GM19452 (cell line): ENCODE measurements around the gene PTPRN2.

Experiments
- ATAC-seq: cut with Tn5 transposase; IDR thresholded peaks from one replicate; pipeline ENCODE4 v1.9.1; 2021; ENCODE audit not compliant: unreplicated experiment

Gene PTPRN2

DNA sequence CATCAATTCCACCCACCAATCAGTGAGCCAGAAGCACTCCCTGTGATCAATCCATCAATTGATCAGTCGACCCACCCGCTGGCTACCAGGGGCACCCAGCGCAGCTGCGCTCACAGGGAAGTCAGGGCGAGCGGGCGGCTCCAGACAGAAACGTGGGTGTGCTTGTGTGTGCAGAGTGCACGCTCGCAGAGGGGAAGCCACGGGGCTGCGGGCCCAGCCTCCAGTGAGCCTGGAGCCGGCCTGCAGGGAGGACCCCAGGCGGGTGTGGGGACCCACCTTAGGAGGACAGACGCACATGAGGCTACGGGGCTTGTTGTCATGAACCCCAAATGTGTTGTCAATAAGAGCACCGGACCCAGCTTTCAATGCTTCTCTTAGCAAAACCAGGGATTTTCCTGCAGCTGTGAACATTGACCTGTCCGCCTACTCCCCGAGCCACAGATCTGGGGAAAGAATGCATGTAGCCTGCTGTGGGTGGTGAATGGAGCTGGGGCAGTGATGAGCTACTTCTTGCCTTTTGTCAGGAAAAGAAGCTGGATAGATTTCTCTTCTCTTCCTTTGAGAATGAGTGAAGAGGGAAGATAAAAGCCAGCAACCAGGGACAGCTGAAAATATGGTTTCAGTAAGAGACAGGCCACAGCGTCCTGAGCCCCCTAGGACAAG, 753.0 kb downstream of the PTPRN2 start:
- ATAC-seq = no peak

- ATAC-seq = no peak
Observed at GRCh38 chr7:157832866-157833607, 754.6 kb downstream of the PTPRN2 start.

GRCh38 chr7:157832421-157832820, 755.2 kb downstream of the PTPRN2 start:
- no peak for ATAC-seq

- no peak for ATAC-seq
Observed at GRCh38 chr7:157832006-157832405, 755.6 kb downstream of the PTPRN2 start.

DNA sequence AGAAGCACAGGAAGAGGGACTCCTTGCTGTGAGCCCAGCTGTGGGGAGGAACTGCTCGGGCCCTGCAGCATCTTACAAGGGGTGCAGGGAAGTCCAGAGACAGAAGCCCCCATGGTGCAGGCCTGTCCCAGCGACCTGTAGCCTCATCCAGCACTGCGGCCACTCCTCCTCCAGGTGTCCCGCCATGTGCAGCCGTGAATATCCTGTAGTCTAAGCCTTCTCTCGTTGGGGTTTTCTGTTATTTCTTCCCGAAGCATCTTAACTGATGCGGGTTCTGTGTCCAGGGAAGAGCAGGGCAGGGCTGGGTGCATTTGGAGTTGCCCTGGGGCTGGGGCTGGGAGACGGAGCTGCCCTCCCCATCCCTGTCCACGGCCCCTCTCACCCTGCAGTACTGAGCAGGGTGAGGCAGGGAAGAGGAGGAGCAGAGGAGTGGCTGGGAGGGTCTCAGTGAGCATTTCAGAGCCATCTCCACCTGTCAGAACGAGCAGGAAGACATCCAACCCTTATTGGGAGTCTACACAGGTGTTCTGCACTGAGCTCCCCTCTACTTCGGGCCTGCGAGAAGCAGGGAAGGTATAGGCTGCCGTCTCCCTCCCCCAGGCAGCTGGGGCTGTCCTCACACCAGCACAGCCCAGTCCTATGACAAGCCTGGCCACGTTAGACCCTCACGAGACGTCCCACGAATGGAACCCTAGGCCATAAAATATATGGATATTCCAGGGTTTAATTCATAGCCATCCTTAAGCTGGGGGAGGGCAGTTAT, 756.3 kb downstream of the PTPRN2 start:
- ATAC-seq = no peak

- no peak for ATAC-seq
Observed at GRCh38 chr7:157830331-157830730, 757.3 kb downstream of the PTPRN2 start.

DNA sequence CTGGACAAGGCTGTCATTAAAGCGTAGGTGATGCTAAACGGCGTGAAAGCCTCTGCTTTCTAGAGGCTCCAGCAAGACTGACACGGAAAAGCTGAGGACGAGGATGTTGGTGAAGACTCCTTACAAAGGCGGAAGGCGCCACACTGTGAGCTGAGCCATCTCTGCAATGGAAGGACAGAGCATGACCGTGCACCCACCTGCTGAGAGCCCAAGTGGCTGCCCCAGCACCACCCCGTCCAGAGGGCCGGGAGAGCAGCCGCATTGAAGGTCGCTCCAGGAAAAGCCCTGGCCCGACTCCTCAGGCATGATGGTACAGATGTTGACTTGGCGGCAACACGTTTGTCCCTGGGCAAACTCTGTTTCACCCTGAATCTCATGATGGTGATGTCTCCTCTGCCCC, 758.1 kb downstream of the PTPRN2 start:
- ATAC-seq = no peak

DNA sequence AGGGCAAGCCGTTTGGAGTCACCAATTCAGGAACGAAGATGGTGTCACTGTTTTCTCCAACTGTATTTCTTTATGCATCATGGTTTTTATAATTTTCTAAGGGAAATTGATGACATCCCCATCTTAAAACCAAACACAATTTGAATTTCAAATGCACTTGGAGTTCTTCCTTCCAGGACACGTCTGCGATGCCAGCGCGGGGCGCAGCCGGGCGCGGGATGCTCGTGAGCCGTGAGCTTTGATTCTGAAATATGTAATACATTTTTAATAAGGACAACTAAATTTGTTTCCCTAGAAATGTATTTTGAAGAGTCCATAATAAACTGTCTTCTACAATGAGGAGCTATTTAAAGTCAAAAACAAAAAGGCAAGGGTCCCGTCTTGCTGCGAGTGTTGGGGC, 758.7 kb downstream of the PTPRN2 start:
- no peak for ATAC-seq

DNA sequence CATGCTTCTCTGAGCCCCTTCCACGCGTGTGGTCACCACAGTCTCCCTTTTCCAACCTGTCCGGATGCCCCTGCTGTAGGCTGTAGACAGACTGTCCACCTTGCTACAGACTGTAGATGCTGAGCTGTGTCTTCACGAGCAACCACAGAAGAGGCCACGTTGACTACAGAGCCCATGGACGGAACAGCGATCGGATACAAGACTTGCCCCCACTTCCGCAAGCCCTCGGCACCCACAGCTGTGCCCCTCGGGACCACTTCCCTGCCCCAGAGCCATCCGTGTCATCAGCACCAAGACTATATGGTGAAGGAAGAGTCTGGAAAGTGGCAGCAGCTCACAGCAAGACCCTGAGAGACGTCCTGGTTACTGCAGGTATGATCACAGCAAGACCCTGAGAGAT, 759.4 kb downstream of the PTPRN2 start:
- no peak for ATAC-seq

GRCh38 chr7:157827863-157828160, 759.8 kb downstream of the PTPRN2 start:
- no peak for ATAC-seq

GRCh38 chr7:157827045-157827862, 760.4 kb downstream of the PTPRN2 start:
- ATAC-seq = no peak

GRCh38 chr7:157826566-157826965, 761.1 kb downstream of the PTPRN2 start:
- no peak for ATAC-seq

GRCh38 chr7:157825325-157825724, 762.3 kb downstream of the PTPRN2 start:
- no peak for ATAC-seq

GRCh38 chr7:157824819-157825121, 762.9 kb downstream of the PTPRN2 start:
- no peak for ATAC-seq

GRCh38 chr7:157824011-157824818, 763.4 kb downstream of the PTPRN2 start:
- ATAC-seq = no peak

DNA sequence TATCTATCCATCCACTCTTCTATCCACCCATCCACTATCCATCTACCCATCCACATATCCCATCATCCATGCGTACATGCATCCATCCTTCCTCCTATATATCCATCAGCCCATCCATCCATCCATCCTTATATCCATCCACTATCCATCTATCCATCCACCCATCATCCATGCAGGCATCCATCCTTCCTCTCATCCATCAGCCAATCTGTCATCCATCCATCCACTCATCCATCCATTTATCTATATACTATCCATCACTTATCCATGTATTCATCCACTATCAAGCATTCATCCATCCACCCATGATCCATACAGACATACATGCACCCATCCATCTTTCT, 765.0 kb downstream of the PTPRN2 start:
- no peak for ATAC-seq

DNA sequence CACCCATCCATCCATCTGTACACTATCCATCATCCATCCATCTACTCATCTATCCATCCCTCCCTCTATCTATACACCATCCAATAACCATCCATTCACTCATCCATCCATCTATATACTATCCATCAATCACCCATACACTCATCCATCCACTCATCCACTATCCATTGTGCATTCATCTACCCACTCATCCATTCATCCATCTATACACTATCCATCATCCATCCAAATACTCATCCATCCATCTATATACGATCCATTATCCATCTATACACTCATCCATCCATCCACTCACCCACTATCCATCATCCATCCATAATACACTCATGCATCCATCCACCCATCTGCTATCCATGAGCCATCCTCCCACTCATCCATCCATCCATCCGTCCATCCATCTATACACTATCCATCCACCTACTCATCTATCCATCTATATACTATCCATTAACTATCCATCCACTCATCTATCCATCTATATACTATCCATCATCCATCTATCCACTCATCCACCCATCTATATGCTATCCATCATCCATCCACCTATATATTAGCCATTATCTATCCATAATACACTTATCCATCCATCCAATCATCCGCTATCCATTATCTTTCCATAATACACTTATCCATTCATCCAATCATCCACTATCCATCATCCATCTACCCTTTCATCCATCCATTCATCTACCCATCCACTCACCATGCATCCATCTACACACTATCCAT, 765.5 kb downstream of the PTPRN2 start:
- ATAC-seq = no peak

DNA sequence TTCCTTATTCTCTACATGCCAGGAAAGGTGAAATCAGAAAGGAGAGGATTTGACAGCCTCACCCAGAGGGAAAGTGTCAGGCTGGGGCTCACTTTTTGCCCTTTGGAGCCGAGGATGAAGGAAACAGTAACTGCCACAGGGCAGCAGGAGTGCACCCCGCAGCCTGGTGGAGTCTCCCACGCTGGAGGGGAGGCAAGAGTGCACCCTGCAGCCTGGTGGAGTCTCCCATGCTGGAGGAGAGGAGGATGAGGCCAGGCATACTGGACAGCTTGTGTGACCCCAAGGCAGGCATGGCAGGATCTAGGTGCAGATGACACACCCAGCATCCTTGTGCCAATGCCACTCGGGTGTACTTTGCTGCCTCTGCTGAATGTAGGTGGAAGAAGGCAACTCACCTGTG, 766.8 kb downstream of the PTPRN2 start:
- no peak for ATAC-seq

- no peak for ATAC-seq
Observed at GRCh38 chr7:157819455-157819807, 768.2 kb downstream of the PTPRN2 start.
